Measurements from ENCODE around the gene GRAMD2B.
A peak's percentile ranks its signal among the peaks of the same experiment; 100 is the strongest.

Gene GRAMD2B

GRCh38 chr5:126462239-126463014, 39.2 kb downstream of the GRAMD2B start:
- no peaks in the 10 kb centered on the region for H4K20me1 ChIP-seq (ENCODE audit: insufficient read depth, low read length)
- H3K4me3 ChIP-seq (ENCODE audit: low read depth, low read length, poor library complexity, severe bottlenecking), result no peak overlapping the region
- no peaks in the 10 kb centered on the region for H3K9me2 ChIP-seq (ENCODE audit: low read depth, low read length)
- peak overlapping the region; percentile 23 for H3K4me2 ChIP-seq (ENCODE audit: low read length)
- no peaks in the 10 kb centered on the region for H3K9me3 ChIP-seq (ENCODE audit: low read length)
- H3K4me1 ChIP-seq (ENCODE audit: insufficient read depth, low read length, severe bottlenecking), result peaks cover 12% of the 10 kb centered on the region
- no peaks in the 10 kb centered on the region for H3K36me3 ChIP-seq (ENCODE audit: insufficient read depth, low read length)
- H2AFZ ChIP-seq (ENCODE audit: low read length), result no peak overlapping the region
- peak overlapping the region; percentile 24 for H3K27ac ChIP-seq (ENCODE audit: low read depth, low read length, poor library complexity, severe bottlenecking)
- H3K9ac ChIP-seq (ENCODE audit: low read length), result no peak overlapping the region
- H3F3A ChIP-seq (ENCODE audit: insufficient read depth, low read length), result no peaks in the 10 kb centered on the region
- no peaks in the 10 kb centered on the region for H3K27me3 ChIP-seq (ENCODE audit: insufficient read depth, low read length)
- no peaks in the 10 kb centered on the region for H3K79me2 ChIP-seq (ENCODE audit: insufficient read depth, low read length)
- no peak for TF ChIP-seq EZH2 (IDR thresholded peaks at IDR 0.05; ENCODE audit: borderline replicate concordance, low read length)
- TF ChIP-seq, protein P1, sequence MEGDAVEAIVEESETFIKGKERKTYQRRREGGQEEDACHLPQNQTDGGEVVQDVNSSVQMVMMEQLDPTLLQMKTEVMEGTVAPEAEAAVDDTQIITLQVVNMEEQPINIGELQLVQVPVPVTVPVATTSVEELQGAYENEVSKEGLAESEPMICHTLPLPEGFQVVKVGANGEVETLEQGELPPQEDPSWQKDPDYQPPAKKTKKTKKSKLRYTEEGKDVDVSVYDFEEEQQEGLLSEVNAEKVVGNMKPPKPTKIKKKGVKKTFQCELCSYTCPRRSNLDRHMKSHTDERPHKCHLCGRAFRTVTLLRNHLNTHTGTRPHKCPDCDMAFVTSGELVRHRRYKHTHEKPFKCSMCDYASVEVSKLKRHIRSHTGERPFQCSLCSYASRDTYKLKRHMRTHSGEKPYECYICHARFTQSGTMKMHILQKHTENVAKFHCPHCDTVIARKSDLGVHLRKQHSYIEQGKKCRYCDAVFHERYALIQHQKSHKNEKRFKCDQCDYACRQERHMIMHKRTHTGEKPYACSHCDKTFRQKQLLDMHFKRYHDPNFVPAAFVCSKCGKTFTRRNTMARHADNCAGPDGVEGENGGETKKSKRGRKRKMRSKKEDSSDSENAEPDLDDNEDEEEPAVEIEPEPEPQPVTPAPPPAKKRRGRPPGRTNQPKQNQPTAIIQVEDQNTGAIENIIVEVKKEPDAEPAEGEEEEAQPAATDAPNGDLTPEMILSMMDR (IDR thresholded peaks at IDR 0.05; ENCODE audit: low read length), result no peak

DNA sequence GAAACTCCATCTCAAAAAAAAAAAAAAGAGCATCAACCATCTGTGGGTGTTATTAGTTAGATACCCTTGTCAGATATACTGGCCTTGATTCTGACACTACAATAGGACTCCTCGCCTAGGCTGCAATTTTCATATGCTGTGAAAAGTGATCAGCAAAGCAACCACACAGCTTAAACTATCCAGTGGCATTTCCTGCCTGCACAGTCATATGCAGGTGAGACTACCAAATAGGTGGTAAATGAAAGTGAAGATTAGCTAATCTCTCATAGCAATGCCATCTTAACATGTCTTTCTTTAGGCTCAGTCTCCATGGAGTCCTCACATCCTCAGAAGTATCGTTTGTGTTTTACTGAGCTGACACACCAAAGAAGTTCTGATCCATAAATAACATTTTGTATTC, 40.8 kb downstream of the GRAMD2B start:
- Histone ChIP-seq H3K9me3 (ENCODE audit: low read length) (no peaks in the 10 kb centered on the region), H3K4me3 (ENCODE audit: low read depth, low read length, poor library complexity, severe bottlenecking) (no peak overlapping the region), H3K27ac (ENCODE audit: low read depth, low read length, poor library complexity, severe bottlenecking) (no peak overlapping the region), H3K27me3 (ENCODE audit: insufficient read depth, low read length) (no peaks in the 10 kb centered on the region), H2AFZ (ENCODE audit: low read length) (no peak overlapping the region), H3K9ac (ENCODE audit: low read length) (no peak overlapping the region), H3F3A (ENCODE audit: insufficient read depth, low read length) (no peaks in the 10 kb centered on the region), H3K79me2 (ENCODE audit: insufficient read depth, low read length) (no peaks in the 10 kb centered on the region), H3K9me2 (ENCODE audit: low read depth, low read length) (no peaks in the 10 kb centered on the region), H4K20me1 (ENCODE audit: insufficient read depth, low read length) (no peaks in the 10 kb centered on the region), H3K36me3 (ENCODE audit: insufficient read depth, low read length) (no peaks in the 10 kb centered on the region), H3K4me2 (ENCODE audit: low read length) (no peak overlapping the region), H3K4me1 (ENCODE audit: insufficient read depth, low read length, severe bottlenecking) (peaks cover 12% of the 10 kb centered on the region)
- TF ChIP-seq, protein P1 (IDR thresholded peaks at IDR 0.05; ENCODE audit: low read length), result no peak
- TF ChIP-seq EZH2 (IDR thresholded peaks at IDR 0.05; ENCODE audit: borderline replicate concordance, low read length), result no peak

- Histone ChIP-seq H3K36me3 (ENCODE audit: insufficient read depth, low read length) (no peaks in the 10 kb centered on the region), H3F3A (ENCODE audit: insufficient read depth, low read length) (no peaks in the 10 kb centered on the region), H3K9me3 (ENCODE audit: low read length) (no peaks in the 10 kb centered on the region), H3K27me3 (ENCODE audit: insufficient read depth, low read length) (no peaks in the 10 kb centered on the region), H3K4me3 (ENCODE audit: low read depth, low read length, poor library complexity, severe bottlenecking) (no peak overlapping the region), H3K4me1 (ENCODE audit: insufficient read depth, low read length, severe bottlenecking) (peaks cover 12% of the 10 kb centered on the region), H3K9me2 (ENCODE audit: low read depth, low read length) (no peaks in the 10 kb centered on the region), H4K20me1 (ENCODE audit: insufficient read depth, low read length) (no peaks in the 10 kb centered on the region), H3K27ac (ENCODE audit: low read depth, low read length, poor library complexity, severe bottlenecking) (no peak overlapping the region), H3K9ac (ENCODE audit: low read length) (no peak overlapping the region), H3K79me2 (ENCODE audit: insufficient read depth, low read length) (no peaks in the 10 kb centered on the region), H2AFZ (ENCODE audit: low read length) (no peak overlapping the region), H3K4me2 (ENCODE audit: low read length) (no peak overlapping the region)
- TF ChIP-seq EZH2 (IDR thresholded peaks at IDR 0.05; ENCODE audit: borderline replicate concordance, low read length), result no peak
- TF ChIP-seq, protein P1 (IDR thresholded peaks at IDR 0.05; ENCODE audit: low read length), result no peak
Observed at GRCh38 chr5:126464959-126465358, 41.8 kb downstream of the GRAMD2B start.
